Mammary epithelial cell (primary cell): ENCODE measurements around the gene IGFBP5.

Experiments
- EZH2 ChIP-seq: IDR thresholded peaks from 2 replicates; pipeline ENCODE4 v1.6.1; 2012; ENCODE audit warnings: low read length, inconsistent platforms, borderline replicate concordance
- TF ChIP-seq, protein P1 (sequence below), 2 donors: IDR thresholded peaks in 1 of 2; conservative IDR thresholded peaks in 1 of 2; 2 replicates each; pipeline ENCODE4 v1.5.1; 2011 to 2012; ENCODE audit warnings: inconsistent platforms in 2 of 2, low read length in 2 of 2, mild to moderate bottlenecking in 2 of 2, control low read depth in 1 of 2, low read depth in 1 of 2; ENCODE audit not compliant: insufficient read depth in 1 of 2; ENCODE audit errors: extremely low read depth in 1 of 2

DNA sequence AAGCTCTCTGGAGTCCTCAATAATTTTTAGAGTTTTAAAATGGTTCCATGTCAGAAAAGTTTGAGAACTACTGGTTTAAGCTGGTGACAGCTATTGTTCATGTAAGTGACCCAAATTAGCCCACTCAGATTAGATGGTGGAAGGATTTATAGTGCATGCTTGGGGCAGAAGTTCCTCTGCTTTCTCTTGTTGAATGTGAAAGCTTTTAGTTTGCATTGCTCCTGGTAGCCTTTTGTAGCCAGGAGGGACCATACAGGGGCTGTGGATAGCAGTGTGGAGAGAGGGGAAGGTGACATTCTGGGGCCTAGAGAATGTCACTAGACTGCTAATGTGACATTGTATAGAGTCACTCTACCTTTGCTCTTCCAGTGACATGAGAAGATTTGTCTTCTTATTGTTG, 40.3 kb upstream of the IGFBP5 start:
- TF ChIP-seq, protein P1, sequence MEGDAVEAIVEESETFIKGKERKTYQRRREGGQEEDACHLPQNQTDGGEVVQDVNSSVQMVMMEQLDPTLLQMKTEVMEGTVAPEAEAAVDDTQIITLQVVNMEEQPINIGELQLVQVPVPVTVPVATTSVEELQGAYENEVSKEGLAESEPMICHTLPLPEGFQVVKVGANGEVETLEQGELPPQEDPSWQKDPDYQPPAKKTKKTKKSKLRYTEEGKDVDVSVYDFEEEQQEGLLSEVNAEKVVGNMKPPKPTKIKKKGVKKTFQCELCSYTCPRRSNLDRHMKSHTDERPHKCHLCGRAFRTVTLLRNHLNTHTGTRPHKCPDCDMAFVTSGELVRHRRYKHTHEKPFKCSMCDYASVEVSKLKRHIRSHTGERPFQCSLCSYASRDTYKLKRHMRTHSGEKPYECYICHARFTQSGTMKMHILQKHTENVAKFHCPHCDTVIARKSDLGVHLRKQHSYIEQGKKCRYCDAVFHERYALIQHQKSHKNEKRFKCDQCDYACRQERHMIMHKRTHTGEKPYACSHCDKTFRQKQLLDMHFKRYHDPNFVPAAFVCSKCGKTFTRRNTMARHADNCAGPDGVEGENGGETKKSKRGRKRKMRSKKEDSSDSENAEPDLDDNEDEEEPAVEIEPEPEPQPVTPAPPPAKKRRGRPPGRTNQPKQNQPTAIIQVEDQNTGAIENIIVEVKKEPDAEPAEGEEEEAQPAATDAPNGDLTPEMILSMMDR (conservative IDR thresholded peaks at IDR 0.05 in 1 of 2, IDR thresholded peaks at IDR 0.05 in 1 of 2; ENCODE audit: extremely low read depth in 1 of 2, insufficient read depth in 1 of 2, low read depth in 1 of 2, low read length in 2 of 2), result no peak
- TF ChIP-seq EZH2, result no peak
